Thyroid gland (tissue), 4 donors: ENCODE results near the gene NLRP10. TPM values are rescaled to one million over a fixed set of nuclear protein-coding genes. Genes with fewer than 3 reads are reported as not detected.

Source experiments
- DNase-seq, 2 donors: peaks; one replicate each; pipeline ENCODE4 v3.0.0-alpha.2; 2019
- H3K27ac ChIP-seq, 3 donors: fragments of 200-600 bp; sonication (generic); 1 replicate in 2 of 3; 2 replicates in 1 of 3; pipeline ENCODE4 v1.5.1; 2016 to 2019; ENCODE audit warnings: mild to moderate bottlenecking in 1 of 3, moderate library complexity in 1 of 3
- H3K27me3 ChIP-seq: fragments of 200-600 bp; sonication (generic); one replicate; pipeline ENCODE4 v1.5.1; 2019
- H3K36me3 ChIP-seq, 2 donors: fragments of 200-600 bp; sonication (generic); one replicate each; pipeline ENCODE4 v1.5.1; 2016 to 2019
- H3K4me1 ChIP-seq, 2 donors: fragments of 200-600 bp; sonication (generic); one replicate each; pipeline ENCODE4 v1.5.1; 2017 to 2019
- H3K4me3 ChIP-seq, 3 donors: fragments of 200-600 bp; sonication (generic); replicated peaks in 1 of 3; 1 replicate in 2 of 3; 2 replicates in 1 of 3; pipeline ENCODE4 v1.5.1; 2016; ENCODE audit warnings: mild to moderate bottlenecking in 1 of 3
- H3K9me3 ChIP-seq: fragments of 200-600 bp; sonication (generic); one replicate; pipeline ENCODE4 v1.5.1; 2017
- CTCF ChIP-seq, 6 experiments: fragments of 200-600 bp in 3 of 6; fragments of 450-650 bp in 3 of 6; sonication (generic) in 3 of 6; IDR thresholded peaks; one replicate each; pipeline ENCODE4 v1.5.1; 2016 to 2019; ENCODE audit warnings: antibody characterized with exemption in 6 of 6, mild to moderate bottlenecking in 2 of 6, inconsistent platforms in 1 of 6, moderate library complexity in 1 of 6
- POLR2A ChIP-seq, 2 donors: fragments of 450-650 bp; IDR thresholded peaks; one replicate each; pipeline ENCODE4 v1.6.1; 2017; ENCODE audit warnings: antibody characterized with exemption in 2 of 2, mild to moderate bottlenecking in 2 of 2, moderate library complexity in 1 of 2
- WGBS, 2 donors: methylation state at CpG; one replicate each; pipeline ENCODE4 v1.1.5; 2017; 5-methylcytosine and 5-hydroxymethylcytosine counted together
- intact Hi-C: fragments of 100-400 bp; cut with DNase I; formaldehyde crosslinking; loops from one replicate; pipeline ENCODE4 v1.15.1; 2023
- total RNA-seq, 4 donors: library from RNA; depleted of rRNA; stranded (reverse); fragments of >200 nt; gene quantifications; one replicate each; pipeline ENCODE4 v1.2.3, GENCODE V29; 2016

NLRP10 gene
- total RNA-seq, 4 donors from 2014 or later = not detected

GRCh38 chr11:7977232-7977917, 12.1 kb upstream of the NLRP10 start:
- intact Hi-C loops = no loop called here
- Histone ChIP-seq H3K36me3 (no peaks in the 10 kb centered on the region), H3K9me3 (no peaks in the 10 kb centered on the region), H3K27ac (no peak overlapping the region), H3K4me3 (no peak overlapping the region), H3K27me3 (no peaks in the 10 kb centered on the region), H3K4me1 (no peaks in the 10 kb centered on the region)
- no peak for DNase-seq
- TF ChIP-seq POLR2A (IDR thresholded peaks at IDR 0.05) (no peak), CTCF (IDR thresholded peaks at IDR 0.05) (no peak)
- WGBS, 2 donors = 71 to 76% methylated on average over 5 of the region's 5 CpGs

GRCh38 chr11:7974668-7975067, 9.4 kb upstream of the NLRP10 start:
- TF ChIP-seq POLR2A (IDR thresholded peaks at IDR 0.05) (no peak), CTCF (IDR thresholded peaks at IDR 0.05) (no peak)
- 76 to 88% methylated on average over 2 of the region's 2 CpGs for WGBS, 2 donors
- Histone ChIP-seq H3K27me3 (no peaks in the 10 kb centered on the region), H3K9me3 (no peaks in the 10 kb centered on the region), H3K27ac (no peak overlapping the region), H3K4me1 (no peaks in the 10 kb centered on the region), H3K36me3 (no peaks in the 10 kb centered on the region), H3K4me3 (no peak overlapping the region)
- no peak for DNase-seq
- intact Hi-C loops = no loop called here

GRCh38 chr11:7973011-7973410, 7.8 kb upstream of the NLRP10 start:
- Histone ChIP-seq H3K27ac (no peak overlapping the region), H3K27me3 (no peaks in the 10 kb centered on the region), H3K36me3 (no peaks in the 10 kb centered on the region), H3K4me1 (no peaks in the 10 kb centered on the region), H3K4me3 (no peak overlapping the region), H3K9me3 (no peaks in the 10 kb centered on the region)
- DNase-seq = no peak
- intact Hi-C loops = no loop called here
- no peak for TF ChIP-seq POLR2A (IDR thresholded peaks at IDR 0.05)
- WGBS, 2 donors = 87 to 90% methylated on average over 5 of the region's 5 CpGs

- no peaks in the 10 kb centered on the region for H3K4me1 ChIP-seq
- no peaks in the 10 kb centered on the region for H3K36me3 ChIP-seq
- no peak for TF ChIP-seq CTCF (IDR thresholded peaks at IDR 0.05)
- TF ChIP-seq POLR2A (IDR thresholded peaks at IDR 0.05) = no peak
- intact Hi-C loops = no loop called here
- no peak for DNase-seq
- H3K4me3 ChIP-seq = no peak overlapping the region
- H3K27me3 ChIP-seq = no peaks in the 10 kb centered on the region
- H3K9me3 ChIP-seq = no peaks in the 10 kb centered on the region
- H3K27ac ChIP-seq = no peak overlapping the region
These were observed 6.6 kb upstream of the NLRP10 start for GRCh38 chr11:7971846-7972245.

GRCh38 chr11:7969756-7970646, 4.8 kb upstream of the NLRP10 start:
- Histone ChIP-seq H3K4me3 (no peak overlapping the region), H3K4me1 (no peaks in the 10 kb centered on the region), H3K27ac (no peak overlapping the region), H3K36me3 (no peaks in the 10 kb centered on the region), H3K27me3 (no peaks in the 10 kb centered on the region), H3K9me3 (no peaks in the 10 kb centered on the region)
- TF ChIP-seq POLR2A (IDR thresholded peaks at IDR 0.05) = no peak
- TF ChIP-seq CTCF (IDR thresholded peaks at IDR 0.05) = no peak
- intact Hi-C loops = no loop called here
- DNase-seq = no peak
- 54 to 61% methylated on average over 3 of the region's 3 CpGs for WGBS, 2 donors
